RPMI7951 (cell line): ENCODE measurements around the gene AKR1E2. TPM values are rescaled to one million over a fixed set of nuclear protein-coding genes. Genes with fewer than 3 reads are reported as not detected.

ENCODE experiments used
- DNase-seq: peaks from one replicate; pipeline ENCODE4 v3.0.0-alpha.2; 2012; ENCODE audit warnings: low read depth
- total RNA-seq: library from RNA; depleted of rRNA; stranded (reverse); fragments of >200 nt; shearing (Covaris generic); gene quantifications from 2 replicates; pipeline ENCODE4 v1.2.3, GENCODE V29; 2014; rRNA removed

The AKR1E2 gene
- total RNA-seq = 18.0 and 21.1 TPM in 2 replicates

DNA sequence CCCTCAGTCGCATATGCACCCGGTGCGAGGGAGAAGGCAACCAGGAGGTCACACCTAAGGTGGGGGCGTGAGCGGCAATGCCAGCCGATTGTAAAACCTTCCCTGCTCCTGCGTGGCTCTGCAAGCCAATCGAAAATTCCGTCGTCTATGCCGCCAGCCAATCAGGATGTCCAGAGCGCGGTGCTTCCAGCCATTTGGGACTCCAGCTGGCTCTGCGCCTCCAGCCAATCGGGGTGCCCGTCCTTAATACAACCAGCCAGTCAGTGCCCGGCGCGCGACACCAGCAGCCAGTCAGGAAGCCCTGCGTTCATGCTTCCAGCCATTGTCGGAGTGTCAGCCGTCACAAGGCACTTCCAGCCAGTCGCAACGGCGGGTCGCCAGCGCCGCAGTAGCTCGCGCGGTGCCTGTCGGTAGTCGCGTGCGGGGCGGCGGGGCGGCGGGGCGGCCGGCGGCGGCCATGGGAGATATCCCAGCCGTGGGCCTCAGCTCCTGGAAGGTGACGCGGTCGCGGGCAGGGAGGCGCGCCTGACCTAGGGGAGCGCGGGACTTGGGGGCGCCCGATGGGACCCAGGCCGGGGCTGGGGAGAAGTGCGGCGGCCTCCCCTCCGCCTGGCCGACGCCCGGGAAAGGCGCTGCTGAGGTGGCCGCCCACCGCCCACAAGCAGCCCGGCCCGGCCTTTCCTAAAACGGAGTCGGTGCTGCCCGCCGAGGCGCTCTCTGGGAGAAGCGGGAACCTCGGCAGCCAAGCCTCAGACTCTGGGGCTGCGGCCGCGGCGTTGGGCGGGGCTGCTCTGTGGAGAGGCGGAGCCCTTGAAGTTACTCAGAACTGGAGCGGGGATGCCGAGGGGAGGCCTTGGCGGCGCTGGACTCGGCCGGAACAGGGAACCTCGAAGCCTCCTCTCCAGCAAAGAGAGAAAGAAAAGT, at the start of gene AKR1E2:
TSS of gene AKR1E2 (plus strand) at position 340 of the 924 bp plus-strand sequence. CDS start at position 458, 118 bp downstream.
- DNase-seq = peak; percentile 100

DNA sequence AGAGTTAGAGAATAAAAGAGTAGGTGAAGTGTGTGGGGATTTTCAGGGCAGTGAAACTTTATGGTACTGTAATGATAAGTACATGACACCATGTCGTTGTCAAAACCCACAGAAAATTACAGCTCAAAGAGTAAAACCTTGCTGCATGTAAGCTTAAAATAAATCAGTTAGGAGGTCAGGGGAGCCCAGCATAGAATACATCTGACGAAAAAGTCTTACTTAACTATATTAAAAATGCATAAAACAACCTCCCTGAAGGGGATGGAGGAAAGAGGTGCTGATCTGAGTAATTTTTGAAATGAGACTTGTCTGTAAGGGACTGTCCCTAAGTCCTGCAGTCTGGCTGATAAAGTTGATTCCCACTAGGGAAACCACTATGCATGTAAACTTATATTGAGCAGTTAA, 49.8 kb upstream of the AKR1E2 start:
- DNase-seq = no peak

DNA sequence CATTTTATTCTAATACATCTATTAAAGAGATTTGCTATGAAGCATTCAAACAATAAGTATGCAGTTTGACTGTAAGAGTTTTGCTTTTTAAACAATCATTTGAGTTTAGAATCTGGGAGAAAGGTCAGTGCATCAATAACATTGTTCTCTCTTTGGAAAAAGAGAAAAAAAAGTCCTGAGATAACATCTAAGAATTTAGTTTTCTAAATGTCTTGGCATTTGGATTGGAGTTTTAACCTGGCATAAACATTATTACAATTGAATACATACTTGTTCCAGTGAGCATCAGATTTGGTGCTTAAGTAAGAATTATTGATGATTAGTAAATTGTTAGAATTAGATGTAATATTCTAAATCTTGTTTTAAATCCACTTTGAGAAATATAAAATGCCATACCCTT, 47.2 kb upstream of the AKR1E2 start:
- DNase-seq = no peak

DNA sequence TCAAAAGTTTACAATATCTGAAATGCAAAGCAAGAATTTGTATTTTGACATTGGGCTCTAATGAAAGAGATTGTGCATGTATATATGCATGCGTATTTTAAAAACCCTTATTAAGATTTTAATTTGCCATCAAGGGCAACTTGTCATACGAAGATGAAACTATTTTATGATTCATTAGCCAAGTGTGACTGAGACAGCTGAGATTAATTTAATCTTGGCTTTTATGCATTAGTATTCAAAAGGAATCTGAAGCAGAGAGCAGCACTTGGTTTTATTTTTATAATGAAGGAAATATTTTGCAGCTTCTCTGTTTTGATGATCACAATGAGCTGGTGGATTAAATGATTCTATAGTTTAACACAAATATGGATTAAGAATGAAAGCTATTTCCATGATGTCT, 45.9 kb upstream of the AKR1E2 start:
- no peak for DNase-seq

DNA sequence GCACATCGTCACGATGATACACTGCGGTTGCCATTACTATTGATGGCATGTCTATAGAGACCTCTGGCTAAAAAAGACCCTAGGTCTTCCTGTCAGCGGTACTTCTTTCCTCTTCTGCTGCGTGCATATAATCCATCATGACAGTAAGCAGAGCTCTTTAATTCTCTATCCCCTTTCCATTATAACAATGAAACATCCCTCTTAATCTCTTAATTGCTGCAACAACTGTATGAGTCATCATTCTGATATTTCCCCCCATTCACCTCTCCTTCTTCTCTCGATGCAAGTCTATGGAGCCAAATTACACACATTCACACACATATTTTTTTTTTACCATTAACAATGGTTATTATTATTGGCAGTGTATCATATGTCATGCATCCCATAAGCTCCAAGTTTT, 45.2 kb upstream of the AKR1E2 start:
- peak; percentile 80 for DNase-seq

DNA sequence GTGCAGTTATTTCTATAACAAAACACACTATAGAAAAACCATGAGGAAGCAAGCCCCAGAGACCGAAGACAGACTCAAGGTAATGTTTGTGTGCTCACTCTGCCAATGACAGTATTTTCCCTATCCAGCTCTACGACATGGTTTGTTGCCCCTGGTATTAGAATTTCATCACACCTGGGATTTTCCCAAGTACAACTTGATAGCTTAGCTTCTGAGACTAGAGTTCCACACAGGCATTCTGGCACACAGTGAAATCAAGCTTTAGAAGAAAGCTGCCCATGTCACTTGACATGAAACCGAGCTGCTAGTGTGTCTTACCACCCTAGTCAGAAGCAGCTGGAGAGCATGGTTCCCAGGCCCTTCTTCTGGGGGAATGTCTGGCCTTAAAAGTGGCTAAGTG, 44.1 kb upstream of the AKR1E2 start:
- no peak for DNase-seq

DNA sequence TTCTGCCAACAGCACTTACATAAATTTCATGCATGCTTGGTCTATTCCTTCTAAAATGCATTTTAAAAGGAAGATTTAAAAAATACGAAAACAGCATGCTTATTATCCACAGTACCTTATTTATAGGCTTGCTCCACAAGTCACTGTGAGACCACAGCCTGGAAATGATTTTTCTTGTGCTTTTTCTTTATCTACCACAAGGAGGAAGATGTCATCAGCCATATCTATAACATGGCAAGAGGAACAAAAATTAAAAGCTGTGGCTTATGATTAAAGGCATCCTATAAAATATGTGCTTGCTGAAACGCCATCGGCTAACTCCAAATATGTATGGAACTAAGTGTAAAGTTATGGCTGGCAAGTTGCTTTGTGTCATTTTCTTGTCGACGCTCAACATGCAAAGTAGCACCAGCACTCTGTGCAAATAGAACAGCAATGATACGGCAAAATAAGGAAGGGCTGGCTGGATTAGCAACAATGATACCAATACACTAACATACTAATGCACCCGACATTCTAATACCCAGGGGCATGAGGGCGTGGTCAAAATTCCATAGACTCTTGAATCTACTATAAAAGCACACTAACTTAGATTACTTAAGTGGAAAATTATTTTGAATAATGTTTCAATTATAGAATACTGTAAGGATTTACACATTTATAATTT, 41.2 kb upstream of the AKR1E2 start:
- no peak for DNase-seq

DNA sequence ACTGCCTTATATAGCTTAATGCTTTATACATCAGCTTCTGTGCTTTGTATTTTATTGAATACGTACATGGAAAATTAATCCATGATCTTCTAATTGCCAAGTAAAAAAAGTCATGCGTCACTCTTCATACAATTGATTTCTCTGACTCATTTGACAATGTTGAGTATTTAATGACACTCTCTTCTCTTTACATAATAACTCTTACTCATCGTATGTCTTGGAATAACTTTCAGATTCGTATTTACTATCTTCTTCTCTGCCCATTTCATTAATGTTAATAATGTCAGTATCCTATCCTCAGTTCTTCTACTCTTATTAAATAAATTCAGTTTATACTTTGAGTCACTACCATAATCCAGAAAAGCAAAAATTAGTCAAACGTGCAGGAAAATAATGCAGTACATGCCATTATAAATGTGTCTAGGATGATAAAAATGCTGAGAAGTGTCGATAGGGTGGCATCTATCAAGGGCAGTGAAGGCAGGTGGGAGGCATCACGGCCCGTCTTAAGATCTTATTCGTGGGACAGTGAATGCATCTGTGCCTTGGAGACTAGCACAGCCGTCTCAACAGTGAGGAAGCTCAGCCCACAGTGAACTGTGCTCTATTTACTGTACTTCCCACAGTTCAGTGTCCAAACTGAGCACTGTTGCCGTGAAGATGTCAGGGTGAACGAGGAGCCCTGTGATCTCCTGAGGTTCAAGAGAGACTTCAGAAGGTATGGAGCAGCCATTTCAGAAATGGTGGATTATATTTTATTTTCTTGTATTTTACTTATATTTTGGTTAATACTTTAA, 39.8 kb upstream of the AKR1E2 start:
- DNase-seq = no peak

DNA sequence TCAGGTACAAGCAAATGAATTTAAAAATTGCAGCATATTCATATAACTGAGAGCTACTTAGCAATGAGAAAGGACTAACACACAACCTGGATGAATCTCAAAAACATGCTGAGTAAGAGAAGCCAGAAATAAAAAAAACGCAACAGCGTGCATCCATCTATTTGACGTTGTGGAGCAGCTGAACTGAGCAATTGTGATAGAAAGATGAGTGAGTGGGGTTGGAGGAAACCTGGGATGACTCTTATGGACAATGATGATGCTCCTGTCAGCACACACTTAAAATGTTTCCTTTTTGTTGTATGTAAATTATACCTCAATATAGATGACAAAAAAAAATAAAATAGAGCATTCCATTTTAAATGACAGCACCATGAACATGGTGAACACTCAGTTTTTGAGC, 36.0 kb upstream of the AKR1E2 start:
- DNase-seq = no peak

DNA sequence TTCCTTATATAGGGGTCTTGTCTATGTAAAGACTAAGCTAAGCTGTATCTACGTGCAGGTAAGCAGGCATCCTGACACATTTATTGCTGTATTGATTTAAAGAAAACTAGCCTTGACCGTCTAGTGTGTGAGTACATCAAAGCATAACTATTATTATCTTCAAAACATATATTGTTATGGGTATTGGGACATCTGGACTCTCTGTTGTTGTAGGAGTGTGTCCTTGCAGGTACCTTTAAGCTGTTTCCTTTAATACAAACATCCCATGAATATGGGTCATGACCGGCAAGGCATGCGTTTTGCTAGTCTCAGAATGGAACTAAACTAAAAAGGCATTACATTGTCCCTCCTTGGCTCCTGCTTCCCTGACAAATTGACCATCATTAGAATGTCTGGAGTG, 35.1 kb upstream of the AKR1E2 start:
- no peak for DNase-seq

DNA sequence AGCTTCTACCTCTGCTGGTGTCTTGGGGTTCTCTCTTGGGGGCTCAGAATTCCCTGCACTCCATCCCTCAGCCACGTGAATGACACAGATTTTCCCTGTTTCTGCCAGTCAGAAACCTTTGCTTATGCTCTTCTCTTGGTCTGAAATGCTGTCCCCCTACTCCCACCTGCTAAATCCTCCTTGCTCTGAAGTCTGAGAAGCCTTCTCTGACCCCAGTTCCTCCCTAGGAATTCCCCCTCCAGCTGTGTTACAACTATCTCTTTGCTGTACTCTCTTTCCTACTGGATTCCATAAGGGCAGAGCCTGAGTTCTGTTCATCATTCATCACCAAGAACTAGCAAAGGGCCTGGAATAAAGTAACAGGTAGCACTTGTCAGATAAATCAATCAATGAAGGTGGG, 33.6 kb upstream of the AKR1E2 start:
- DNase-seq = no peak

DNA sequence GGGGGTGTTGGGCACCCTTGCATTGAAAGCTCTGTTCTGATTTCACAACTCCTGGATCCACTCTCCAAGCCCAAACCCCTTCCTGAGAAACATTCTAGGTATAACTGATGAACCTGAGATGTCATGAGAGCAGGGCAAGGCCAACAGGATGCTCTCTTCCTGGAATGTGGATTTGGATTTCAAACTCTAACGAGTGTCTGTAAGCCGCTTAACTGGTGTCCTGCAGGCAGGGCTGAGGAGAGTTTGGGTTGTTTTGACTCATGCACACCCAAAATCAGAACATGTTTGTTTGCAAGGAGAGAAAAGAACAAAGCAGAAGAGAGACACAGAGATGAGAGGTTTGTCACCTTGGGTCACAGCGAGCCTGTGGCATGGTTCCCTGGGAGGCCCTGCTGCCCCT, 24.6 kb upstream of the AKR1E2 start:
- DNase-seq = no peak

DNA sequence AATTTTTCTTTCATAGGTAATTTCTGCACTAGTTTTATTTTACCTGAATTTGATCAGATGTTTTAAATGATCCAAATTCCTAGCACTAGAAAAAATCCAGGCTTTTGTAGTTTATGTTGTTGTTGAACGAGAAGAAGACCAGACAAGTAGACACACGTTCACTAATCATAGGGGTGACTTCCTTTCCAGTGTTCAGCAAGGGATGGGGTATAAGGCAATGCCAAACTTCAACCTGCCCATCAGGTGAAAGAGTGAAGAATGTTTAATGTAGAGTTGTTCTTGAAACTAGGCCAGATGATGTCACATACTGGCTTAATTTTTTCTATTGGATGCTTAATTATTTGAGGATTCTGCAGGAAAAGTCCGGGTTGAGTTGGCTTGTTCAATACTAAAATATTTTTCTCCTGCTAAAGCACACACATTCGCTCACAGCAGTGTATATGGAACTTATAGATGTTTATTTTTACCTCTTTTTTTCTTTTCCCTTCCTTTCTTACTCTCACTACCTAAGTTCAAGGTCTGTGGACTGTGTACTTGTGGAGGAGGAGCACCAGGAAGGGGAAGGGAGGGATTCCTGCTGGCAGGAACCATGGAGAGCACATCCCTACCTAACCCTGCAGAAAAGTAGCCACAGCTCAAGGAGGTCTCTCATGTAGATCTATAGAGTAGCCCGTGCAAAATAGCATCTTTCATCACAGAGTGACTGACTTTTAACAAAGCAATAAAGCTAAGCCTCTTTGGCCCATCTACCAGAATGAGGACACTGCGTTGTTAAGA, 23.1 kb upstream of the AKR1E2 start:
- DNase-seq = no peak

DNA sequence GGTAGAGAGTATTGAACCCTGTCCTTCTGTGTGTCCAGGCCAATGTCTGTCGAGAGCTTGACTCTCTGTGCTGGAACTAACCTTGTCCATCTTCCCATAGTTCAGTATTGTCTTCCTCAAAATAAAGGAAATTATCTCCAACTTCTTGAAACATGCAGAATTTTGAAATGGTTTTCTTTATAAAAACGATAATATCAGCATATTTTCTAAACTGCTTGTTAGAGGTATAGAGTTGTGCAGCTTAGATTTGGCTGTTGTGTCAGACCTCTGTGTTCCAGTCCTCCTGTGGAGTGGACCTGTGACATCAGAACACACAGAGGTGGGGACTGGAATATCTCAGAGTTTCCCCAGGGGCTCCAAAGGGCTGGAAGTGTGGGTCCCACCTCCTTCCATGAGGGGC, 22.2 kb upstream of the AKR1E2 start:
- DNase-seq = no peak

DNA sequence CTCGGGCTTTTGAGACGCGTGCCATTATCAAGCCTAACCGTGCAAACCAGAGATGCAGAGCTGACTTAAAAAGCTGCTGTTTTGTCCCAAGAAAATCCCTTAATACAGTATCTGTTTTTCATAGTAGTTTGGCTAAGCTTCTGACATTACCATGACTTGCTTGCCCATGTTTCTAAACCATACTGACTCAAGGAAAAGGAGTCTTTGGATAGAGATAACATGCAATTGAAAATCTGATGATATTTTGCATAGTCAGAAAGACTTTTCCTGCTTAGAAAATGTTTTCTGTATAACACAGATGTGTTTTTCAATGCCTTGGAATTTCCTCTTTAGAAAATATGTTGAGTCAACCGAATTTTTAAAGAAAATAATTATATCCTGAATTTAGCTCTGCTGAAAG, 21.5 kb upstream of the AKR1E2 start:
- DNase-seq = no peak

DNA sequence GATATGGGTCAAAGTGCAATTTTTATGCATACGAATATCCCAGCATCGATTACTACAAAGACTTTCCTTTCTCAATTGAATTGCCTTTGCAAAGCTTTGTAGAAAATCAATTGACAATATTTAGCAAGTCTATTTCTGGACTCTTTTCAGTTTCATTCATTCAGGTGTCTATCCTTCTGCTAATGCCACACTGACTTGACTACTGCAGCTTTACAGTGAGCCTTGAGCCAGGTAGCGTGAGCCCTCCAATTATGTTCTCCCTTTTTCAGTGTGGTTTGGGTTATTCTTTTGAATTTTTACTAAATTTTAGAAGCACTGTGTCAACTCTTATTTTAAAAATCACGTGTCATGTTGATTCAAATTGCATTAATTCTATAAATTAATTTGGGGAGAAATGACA, 19.5 kb upstream of the AKR1E2 start:
- DNase-seq = no peak

DNA sequence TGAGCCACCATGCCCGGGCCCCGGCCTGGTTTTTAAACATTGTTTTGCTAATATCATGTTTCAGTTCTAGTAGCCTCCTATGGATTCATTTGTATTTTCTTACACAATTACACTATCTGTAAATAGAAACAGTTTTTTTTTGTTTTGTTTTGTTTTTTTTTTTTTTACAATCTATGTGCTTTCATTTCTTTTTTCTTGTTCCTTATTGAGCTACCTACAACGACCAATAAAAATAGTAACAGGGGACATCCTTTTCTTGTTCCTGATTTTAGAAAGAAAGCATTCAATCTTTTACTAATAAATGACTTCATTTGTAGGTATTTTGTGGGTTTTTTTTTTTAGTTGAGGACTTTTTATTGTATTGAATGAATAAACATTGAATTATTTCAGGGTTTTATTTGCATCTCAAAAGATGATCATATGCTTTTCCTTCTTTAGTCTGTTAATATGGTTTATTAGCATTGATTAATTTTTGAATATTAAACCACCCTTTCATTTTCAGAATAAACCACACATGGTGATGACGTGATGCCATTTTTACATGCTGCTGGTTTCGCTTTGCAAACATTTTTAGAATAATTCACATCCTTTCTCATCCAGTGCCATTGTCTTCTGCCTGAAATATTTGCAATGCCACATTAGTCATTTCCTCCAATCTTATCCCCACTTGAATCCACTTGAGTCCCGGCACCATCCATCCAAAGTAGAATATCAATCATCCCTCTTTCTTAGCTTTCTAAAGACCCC, 18.1 kb upstream of the AKR1E2 start:
- peak; percentile 89 for DNase-seq

DNA sequence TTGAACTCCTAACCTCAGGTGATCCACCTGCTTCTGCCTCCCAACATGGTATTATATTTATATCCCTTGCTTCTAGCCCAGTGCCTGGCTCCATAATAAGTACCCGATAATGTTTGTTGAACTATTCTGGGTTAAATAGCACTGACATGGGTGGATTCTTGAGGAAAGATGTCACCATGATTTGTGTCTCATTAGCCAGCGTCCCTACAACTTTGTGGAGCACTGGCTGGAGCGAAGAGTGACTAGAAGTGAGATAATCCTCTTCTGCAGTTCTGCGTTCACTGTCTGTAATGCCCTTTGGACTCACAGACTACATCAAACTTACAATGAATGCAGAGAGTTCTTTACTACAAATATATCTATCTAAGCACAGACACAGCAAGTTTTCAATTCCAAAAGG, 16.9 kb upstream of the AKR1E2 start:
- DNase-seq = no peak

DNA sequence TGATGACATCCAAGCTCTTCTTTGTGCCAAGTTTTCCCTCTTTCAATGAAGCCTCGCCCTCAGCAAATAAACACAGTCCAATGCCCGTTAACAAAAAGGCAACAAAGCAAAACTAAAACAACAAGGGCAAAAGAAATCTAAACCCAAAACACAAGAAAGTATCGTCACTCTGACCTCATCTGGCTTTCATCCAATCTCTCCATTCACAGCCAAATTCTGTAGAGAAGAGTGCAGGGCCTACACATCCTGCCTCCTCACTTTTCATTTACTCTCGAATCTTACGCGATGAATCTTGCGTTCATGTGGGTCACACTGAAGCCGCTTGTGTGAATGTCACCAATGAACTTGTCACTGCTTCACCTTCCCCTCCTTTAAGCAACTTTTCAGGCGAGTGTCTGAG, 15.9 kb upstream of the AKR1E2 start:
- DNase-seq = peak; percentile 21

DNA sequence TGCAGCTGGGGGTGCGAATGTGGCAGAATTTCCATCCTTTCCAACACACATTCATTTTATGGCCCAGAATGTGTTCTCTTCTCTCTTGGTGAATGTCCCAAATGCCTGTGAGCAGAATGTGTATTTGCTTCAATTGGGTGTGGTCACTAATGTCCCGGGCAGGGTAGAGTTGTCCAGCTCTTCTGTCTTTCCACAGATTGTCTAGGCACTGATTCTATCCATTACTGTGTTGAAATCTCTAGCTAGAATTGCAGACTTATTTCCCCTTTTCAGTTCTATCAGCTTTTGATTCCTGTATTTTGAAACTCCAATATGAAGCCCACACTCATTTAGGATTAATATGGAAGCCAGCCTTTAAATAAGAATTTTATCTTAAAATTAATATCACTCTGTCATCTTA, 14.0 kb upstream of the AKR1E2 start:
- no peak for DNase-seq

DNA sequence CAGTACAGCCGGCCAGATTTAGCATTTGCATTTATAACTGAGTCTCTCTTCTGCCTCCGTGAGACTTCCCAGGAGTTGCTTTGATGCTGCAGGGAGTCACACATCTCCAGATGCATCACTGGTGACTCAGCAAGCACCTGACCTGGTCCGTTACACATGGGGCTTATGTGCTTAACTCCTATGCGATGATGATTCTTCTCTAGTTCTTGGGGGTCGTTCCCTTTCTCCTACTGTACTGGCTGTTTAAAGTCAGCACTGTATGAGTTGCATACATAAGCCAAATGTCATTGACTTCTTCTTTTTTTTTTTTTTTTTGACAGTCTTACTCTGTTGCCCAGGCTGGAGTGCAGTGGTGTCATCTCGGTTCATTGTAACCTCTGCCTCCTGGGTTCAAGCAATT, 13.0 kb upstream of the AKR1E2 start:
- DNase-seq = peak; percentile 94
